Measurements from ENCODE around the gene CBLIF.

DNA sequence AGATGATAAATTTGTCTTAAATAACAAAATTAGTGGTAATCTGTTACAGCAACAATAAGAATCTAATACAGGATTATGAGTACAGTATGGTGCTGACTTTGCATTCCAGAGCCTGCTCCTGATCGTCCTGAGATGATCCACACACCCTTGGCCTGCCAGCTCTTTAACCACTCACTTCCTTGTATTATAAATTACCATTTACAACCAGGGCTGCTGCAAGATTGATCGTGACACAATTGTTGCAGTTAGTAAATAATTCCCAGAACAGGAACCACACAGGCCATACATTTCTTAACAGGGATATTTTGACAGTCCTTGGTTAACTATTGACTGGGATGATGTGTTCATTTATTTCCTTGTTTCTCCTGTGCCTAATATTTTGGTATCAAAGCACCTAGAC is 3.8 kb upstream of the CBLIF start:
- TF ChIP-seq CTCF (IDR thresholded peaks at IDR 0.05) (no peak), POLR2A (IDR thresholded peaks at IDR 0.05) (no peak)

Data from esophagus squamous epithelium (tissue), 4 donors.